CD14-positive monocyte (primary cell): ENCODE results near the gene RPLP1. TPM values are rescaled to one million over a fixed set of nuclear protein-coding genes. Genes with fewer than 3 reads are reported as not detected.

Source experiments
- DNase-seq, 3 donors: peaks; one replicate each; pipeline ENCODE4 v3.0.0-alpha.2; 2011 to 2022
- H2AFZ ChIP-seq: 2 replicates; pipeline ENCODE4 v1.6.0; 2012; ENCODE audit warnings: mild to moderate bottlenecking, low read depth, low read length, inconsistent platforms; ENCODE audit not compliant: insufficient read depth, poor library complexity, severe bottlenecking
- H3K27ac ChIP-seq, 2 donors: 1 replicate in 1 of 2; 2 replicates in 1 of 2; pipeline ENCODE4 v1.5.1; 2012 to 2013; ENCODE audit warnings: low read length in 2 of 2, control low read depth in 1 of 2, inconsistent platforms in 1 of 2, low read depth in 1 of 2, mild to moderate bottlenecking in 1 of 2
- H3K27me3 ChIP-seq, 2 donors: one replicate each; pipeline versions ENCODE4 v1.6.0 to v1.6.1; 2011 to 2013; ENCODE audit warnings: low read length in 2 of 2; ENCODE audit not compliant: control insufficient read depth in 2 of 2, insufficient read depth in 2 of 2
- H3K36me3 ChIP-seq, 2 donors: replicated peaks in 1 of 2; 1 replicate in 1 of 2; 2 replicates in 1 of 2; pipeline versions ENCODE4 v1.5.1 to v1.6.1; 2012 to 2013; ENCODE audit warnings: low read length in 2 of 2, control low read depth in 1 of 2, inconsistent platforms in 1 of 2, mild to moderate bottlenecking in 1 of 2; ENCODE audit not compliant: insufficient read depth in 2 of 2, control insufficient read depth in 1 of 2
- H3K4me1 ChIP-seq, 2 donors: 1 replicate in 1 of 2; 2 replicates in 1 of 2; pipeline versions ENCODE4 v1.5.1 to v1.6.1; 2012 to 2013; ENCODE audit warnings: low read length in 2 of 2, control low read depth in 1 of 2, inconsistent platforms in 1 of 2, mild to moderate bottlenecking in 1 of 2, moderate library complexity in 1 of 2; ENCODE audit not compliant: insufficient read depth in 2 of 2, control insufficient read depth in 1 of 2
- H3K4me2 ChIP-seq: replicated peaks from 2 replicates; pipeline ENCODE3; 2012; ENCODE audit warnings: low read length, moderate library complexity, mild to moderate bottlenecking; ENCODE audit not compliant: poor library complexity, severe bottlenecking; ENCODE audit errors: extremely low read depth
- H3K4me3 ChIP-seq, 3 experiments: fragments of 200-600 bp in 1 of 3; sonication (generic) in 1 of 3; replicated peaks in 1 of 3; 1 replicate in 2 of 3; 2 replicates in 1 of 3; pipeline ENCODE4 v1.5.1; 2011 to 2013; ENCODE audit warnings: low read length in 3 of 3, mild to moderate bottlenecking in 3 of 3, control low read depth in 2 of 3, low read depth in 2 of 3, inconsistent platforms in 1 of 3, moderate library complexity in 1 of 3
- H3K79me2 ChIP-seq: 2 replicates; pipeline ENCODE4 v1.6.0; 2012; ENCODE audit warnings: mild to moderate bottlenecking, control low read depth, inconsistent platforms, low read length, moderate library complexity; ENCODE audit not compliant: insufficient read depth
- H3K9ac ChIP-seq: 2 replicates; pipeline ENCODE4 v1.6.0; 2017; ENCODE audit warnings: low read length, mild to moderate bottlenecking; ENCODE audit not compliant: insufficient read depth, poor library complexity, severe bottlenecking
- H3K9me3 ChIP-seq, 2 donors: replicated peaks in 1 of 2; 1 replicate in 1 of 2; 2 replicates in 1 of 2; pipeline versions ENCODE4 v1.5.1 to v1.6.1; 2012 to 2013; ENCODE audit warnings: low read length in 2 of 2, control low read depth in 1 of 2; ENCODE audit not compliant: control insufficient read depth in 1 of 2, insufficient read depth in 1 of 2
- H4K20me1 ChIP-seq: 2 replicates; pipeline ENCODE4 v1.6.0; 2012; ENCODE audit warnings: mild to moderate bottlenecking, low read length, control low read depth, moderate library complexity; ENCODE audit not compliant: insufficient read depth
- H3K27ac Mint-ChIP-seq, 7 donors: one replicate each; pipeline ENCODE4 v1.8.0; 2020; ENCODE audit warnings: mild to moderate bottlenecking in 7 of 7, mixed read lengths in 7 of 7, moderate library complexity in 6 of 7, inconsistent platforms in 2 of 7
- H3K27me3 Mint-ChIP-seq, 3 donors: one replicate each; pipeline ENCODE4 v1.8.0; 2021 to 2022; ENCODE audit warnings: low read depth in 3 of 3, mild to moderate bottlenecking in 3 of 3, mixed read lengths in 3 of 3, moderate library complexity in 3 of 3, inconsistent platforms in 1 of 3
- H3K36me3 Mint-ChIP-seq, 2 donors: one replicate each; pipeline ENCODE4 v1.8.0; 2020; ENCODE audit warnings: mixed read lengths in 2 of 2, inconsistent platforms in 1 of 2, mild to moderate bottlenecking in 1 of 2
- H3K4me1 Mint-ChIP-seq: one replicate; pipeline ENCODE4 v1.8.0; 2020; ENCODE audit warnings: mild to moderate bottlenecking, mixed read lengths
- H3K4me3 Mint-ChIP-seq, 2 donors: one replicate each; pipeline ENCODE4 v1.8.0; 2020; ENCODE audit warnings: mild to moderate bottlenecking in 2 of 2, mixed read lengths in 2 of 2, moderate library complexity in 1 of 2
- H3K9me3 Mint-ChIP-seq, 7 donors: one replicate each; pipeline ENCODE4 v1.8.0; 2020 to 2022; ENCODE audit warnings: mixed read lengths in 7 of 7, mild to moderate bottlenecking in 6 of 7, moderate library complexity in 6 of 7, inconsistent platforms in 2 of 7
- CTCF ChIP-seq: fragments of 200-600 bp; IDR thresholded peaks from one replicate; pipeline ENCODE4 v1.8.0; 2022; ENCODE audit warnings: antibody characterized with exemption, mild to moderate bottlenecking
- WGBS: methylation state at CpG from one replicate; pipeline ENCODE4 v1.1.5; 2013; ENCODE audit warnings: missing lambda C conversion rate; ENCODE audit not compliant: insufficient coverage; 5-methylcytosine and 5-hydroxymethylcytosine counted together
- intact Hi-C, 2 donors: fragments of 100-400 bp; cut with micrococcal nuclease; formaldehyde crosslinking; loops; one replicate each; pipeline versions ENCODE4 v1.15.0 to v1.15.1; 2023
- polyA plus RNA-seq, 3 donors: library from polyadenylated mRNA; depleted of rRNA in 1 of 3; unstranded in 2 of 3; stranded (reverse) in 1 of 3; fragments of 300-500 nt in 2 of 3; fragments of >200 nt in 1 of 3; fragmentation: Illumina TruSeq in 2 of 3; gene quantifications; 1 replicate in 2 of 3; 2 replicates in 1 of 3; pipeline ENCODE4 v1.2.3, GENCODE V29; 2012 to 2021

The RPLP1 gene
- polyA plus RNA-seq, 3 donors, result 1,140 to 1,235 (median 1,177) TPM

GRCh38 chr15:69413822-69414700 lies 38.6 kb upstream of the RPLP1 start, which contains the start of gene KIF23:
TSS of gene KIF23 (plus strand) at chr15:69414349. CDS start at chr15:69414466, 117 bp downstream.
- Mint-ChIP-seq H3K4me1 (peaks cover 12% of the 10 kb centered on the region), H3K9me3 (no peaks in the 10 kb centered on the region), H3K36me3 (peaks cover 6 to 15% of the 10 kb centered on the region in 2 donors), H3K27ac (peak within 1 kb of the TSS in 6 of 7 donors; percentile 16 to 82 (median 73)), H3K27me3 (peaks cover 0 to 5% (median 2%) of the 10 kb centered on the region in 3 donors), H3K4me3 (peak within 1 kb of the TSS; percentile 92 to 96)
- H3K27ac ChIP-seq, result no peak within 1 kb of the TSS
- WGBS, result under 1% methylated on average over 70 of the region's 78 CpGs
- peaks cover 43% of the 10 kb centered on the region for H3K79me2 ChIP-seq
- H3K4me1 ChIP-seq, result peaks cover 6 to 14% of the 10 kb centered on the region in 2 donors
- H3K27me3 ChIP-seq, result no peaks in the 10 kb centered on the region
- H2AFZ ChIP-seq, result peak within 1 kb of the TSS; percentile 98
- H3K9me3 ChIP-seq, result no peaks in the 10 kb centered on the region
- intact Hi-C loops, result loop anchor here (2.0 kb wide), 1 partner anchor 39 kb away; the partner anchor contains the start of gene RPLP1 (in 2 of the 2)
- H3K4me2 ChIP-seq, result peak within 1 kb of the TSS; percentile 99
- DNase-seq, result peak; percentile 90 to 99 (median 94)
- H3K9ac ChIP-seq, result peak within 1 kb of the TSS; percentile 69
- H3K36me3 ChIP-seq, result peaks cover 0 to 9% of the 10 kb centered on the region in 2 donors
- no peaks in the 10 kb centered on the region for H4K20me1 ChIP-seq
- H3K4me3 ChIP-seq, result peak within 1 kb of the TSS; percentile 76 to 97 (median 90)
- no peak for TF ChIP-seq CTCF

- DNase-seq, result no peak
- peaks cover under 1 to 16% of the 10 kb centered on the region in 2 donors for H3K36me3 ChIP-seq
- H4K20me1 ChIP-seq, result no peaks in the 10 kb centered on the region
- peak overlapping the region; percentile 76 to 97 (median 90) for H3K4me3 ChIP-seq
- H3K27ac Mint-ChIP-seq, result peak overlapping the region in 4 of 7 donors; percentile 51 to 72 (median 66)
- peak overlapping the region; percentile 99 for H3K4me2 ChIP-seq
- peak overlapping the region; percentile 69 for H3K9ac ChIP-seq
- peaks cover 50% of the 10 kb centered on the region for H3K79me2 ChIP-seq
- intact Hi-C loops, result loop anchor here in 1 of 2 donors (2.0 kb wide), 1 partner anchor 38 kb away; the partner anchor contains the start of gene RPLP1
- peaks cover 0 to 5% (median 2%) of the 10 kb centered on the region in 3 donors for H3K27me3 Mint-ChIP-seq
- no peaks in the 10 kb centered on the region for H3K9me3 ChIP-seq
- no peak for TF ChIP-seq CTCF
- peak overlapping the region; percentile 92 to 96 for H3K4me3 Mint-ChIP-seq
- no peaks in the 10 kb centered on the region for H3K9me3 Mint-ChIP-seq
- H3K36me3 Mint-ChIP-seq, result peaks cover 12 to 21% of the 10 kb centered on the region in 2 donors
- H3K27ac ChIP-seq, result no peak overlapping the region
- H3K4me1 ChIP-seq, result peaks cover 6 to 14% of the 10 kb centered on the region in 2 donors
- peak overlapping the region; percentile 98 for H2AFZ ChIP-seq
- 0% methylated on average over 17 of the region's 29 CpGs for WGBS
- H3K27me3 ChIP-seq, result no peaks in the 10 kb centered on the region
- H3K4me1 Mint-ChIP-seq, result peaks cover 12% of the 10 kb centered on the region
These were observed 37.9 kb upstream of the RPLP1 start for GRCh38 chr15:69414701-69415167.
